Measurements from ENCODE around the gene ACO1. TPM values are rescaled to one million over a fixed set of nuclear protein-coding genes. Genes with fewer than 3 reads are reported as not detected.

The ACO1 gene
- total and polyA plus RNA-seq, 10 donors: 3.8 to 20.7 (median 17.8) TPM

DNA sequence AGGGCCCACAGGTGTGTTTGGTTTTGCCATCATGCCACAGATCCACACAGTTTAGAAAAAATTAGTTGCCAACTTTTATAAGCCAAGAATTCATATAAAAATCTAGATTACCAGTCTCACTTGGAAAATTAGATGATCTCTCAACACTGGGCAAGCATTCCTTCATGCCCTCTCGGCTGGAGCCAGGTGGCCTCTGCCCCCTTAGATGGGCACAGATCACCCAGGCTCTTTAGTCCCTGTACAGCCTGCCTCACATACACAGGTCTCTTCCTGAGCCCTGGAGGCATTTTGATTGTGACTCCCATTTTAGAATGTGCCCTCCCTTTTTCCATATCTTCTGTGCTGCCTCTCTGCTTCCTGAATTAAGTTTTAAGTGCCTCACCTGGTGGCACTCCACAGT, 20.0 kb downstream of the ACO1 start:
- H3K27ac ChIP-seq: peak overlapping the region in 3 of 8 donors; percentile 22 to 53 (median 40)

GRCh38 chr9:32404856-32405255, 20.4 kb downstream of the ACO1 start:
- TF ChIP-seq POLR2AphosphoS5 (IDR thresholded peaks at IDR 0.05): no peak
- no peak for TF ChIP-seq POLR2A (IDR thresholded peaks at IDR 0.05)
- TF ChIP-seq CTCF (IDR thresholded peaks at IDR 0.05 in 8 of 11, conservative IDR thresholded peaks at IDR 0.05 in 3 of 11): no peak
- peaks cover 0 to 8% (median 1%) of the 10 kb centered on the region in 6 donors for H3K4me1 ChIP-seq
- no peak for DNase-seq
- peaks cover 0 to 12% (median 7%) of the 10 kb centered on the region in 8 donors for H3K9me3 ChIP-seq
- no peaks in the 10 kb centered on the region for H3K27me3 ChIP-seq (replicated peaks in 1 of 7)
- peak overlapping the region in 1 of 8 donors; percentile 30 for H3K4me3 ChIP-seq
- intact Hi-C loops (cut with DNase I; ENCODE audit: low total_unique reads): no loop called here
- H3K36me3 ChIP-seq: peaks cover 4 to 49% (median 37%) of the 10 kb centered on the region in 6 donors
- peak overlapping the region in 3 of 8 donors; percentile 22 to 53 (median 40) for H3K27ac ChIP-seq
- 68 to 82% (median 76%) methylated on average over 8 of the region's 8 CpGs for WGBS, 5 donors

More for the DNA sequence above, 20.0 kb downstream of the ACO1 start:
- Histone ChIP-seq H3K4me3 (peak overlapping the region in 1 of 8 donors; percentile 30), H3K36me3 (peaks cover 4 to 45% (median 35%) of the 10 kb centered on the region in 6 donors), H3K27me3 (replicated peaks in 1 of 7) (no peaks in the 10 kb centered on the region), H3K9me3 (peaks cover 0 to 12% (median 7%) of the 10 kb centered on the region in 8 donors), H3K4me1 (peaks cover 0 to 8% (median 1%) of the 10 kb centered on the region in 6 donors)
- DNase-seq: no peak
- 88 to 100% (median 94%) methylated on average over 1 of the region's 1 CpG for WGBS, 5 donors
- intact Hi-C loops (cut with DNase I; ENCODE audit: low total_unique reads): no loop called here
- TF ChIP-seq POLR2AphosphoS5 (IDR thresholded peaks at IDR 0.05) (no peak), CTCF (IDR thresholded peaks at IDR 0.05 in 8 of 11, conservative IDR thresholded peaks at IDR 0.05 in 3 of 11) (no peak), POLR2A (IDR thresholded peaks at IDR 0.05) (no peak)

GRCh38 chr9:32405506-32405905, 21.1 kb downstream of the ACO1 start:
- TF ChIP-seq POLR2AphosphoS5 (IDR thresholded peaks at IDR 0.05) (no peak), CTCF (IDR thresholded peaks at IDR 0.05 in 8 of 11, conservative IDR thresholded peaks at IDR 0.05 in 3 of 11) (no peak), POLR2A (IDR thresholded peaks at IDR 0.05) (no peak)
- WGBS, 5 donors: 94 to 97% (median 96%) methylated on average over 2 of the region's 2 CpGs
- no peak for DNase-seq
- H3K27ac ChIP-seq: no peak overlapping the region
- peaks cover 0 to 12% (median 7%) of the 10 kb centered on the region in 8 donors for H3K9me3 ChIP-seq
- intact Hi-C loops (cut with DNase I; ENCODE audit: low total_unique reads): no loop called here
- H3K4me1 ChIP-seq: peaks cover 0 to 8% (median 1%) of the 10 kb centered on the region in 6 donors
- H3K27me3 ChIP-seq (replicated peaks in 1 of 7): no peaks in the 10 kb centered on the region
- peaks cover 4 to 56% (median 39%) of the 10 kb centered on the region in 6 donors for H3K36me3 ChIP-seq
- no peak overlapping the region for H3K4me3 ChIP-seq

DNA sequence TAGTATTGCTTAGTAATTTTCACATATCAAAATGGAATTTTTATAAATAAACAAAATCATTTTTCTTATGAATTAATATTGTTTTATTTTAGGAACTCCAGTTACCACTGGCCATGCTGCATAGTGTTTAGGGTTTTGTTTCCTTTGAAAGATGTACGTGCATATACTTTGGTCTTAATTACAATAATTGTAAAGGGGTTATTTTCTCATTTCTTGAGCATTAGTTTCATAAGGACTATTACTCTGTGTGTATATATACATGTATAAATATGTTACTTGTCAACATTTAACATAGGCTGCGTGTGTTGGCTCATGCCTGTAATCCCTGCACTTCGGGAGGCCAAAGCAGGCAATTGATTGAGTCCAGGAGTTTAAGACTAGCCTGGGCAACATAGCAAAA, 21.6 kb downstream of the ACO1 start:
- WGBS, 5 donors: 94 to 98% (median 96%) methylated on average over 3 of the region's 3 CpGs
- peaks cover 0 to 12% (median 7%) of the 10 kb centered on the region in 8 donors for H3K9me3 ChIP-seq
- H3K4me1 ChIP-seq: peaks cover 0 to 8% (median 1%) of the 10 kb centered on the region in 6 donors
- TF ChIP-seq POLR2A (IDR thresholded peaks at IDR 0.05) (no peak), POLR2AphosphoS5 (IDR thresholded peaks at IDR 0.05) (no peak), CTCF (IDR thresholded peaks at IDR 0.05 in 8 of 11, conservative IDR thresholded peaks at IDR 0.05 in 3 of 11) (no peak)
- peaks cover 4 to 61% (median 39%) of the 10 kb centered on the region in 6 donors for H3K36me3 ChIP-seq
- H3K27ac ChIP-seq: no peak overlapping the region
- H3K27me3 ChIP-seq (replicated peaks in 1 of 7): no peaks in the 10 kb centered on the region
- intact Hi-C loops (cut with DNase I; ENCODE audit: low total_unique reads): no loop called here
- no peak for DNase-seq
- no peak overlapping the region for H3K4me3 ChIP-seq

All from spleen (tissue), 11 donors.